Body of pancreas (tissue), 4 donors: ENCODE data around the gene FAT3. TPM values are rescaled to one million over a fixed set of nuclear protein-coding genes. Genes with fewer than 3 reads are reported as not detected.

Source experiments
- ATAC-seq: fragments of 150-250 bp; one replicate; pipeline ENCODE4 v1.9.1; 2016
- DNase-seq, 4 donors: peaks; one replicate each; pipeline ENCODE4 v3.0.0-alpha.2; 2019
- H3K27ac ChIP-seq, 4 donors: fragments of 200-600 bp; sonication (generic); 1 replicate in 3 of 4; 2 replicates in 1 of 4; pipeline versions ENCODE4 v1.5.1 to v1.6.1; 2016 to 2019; ENCODE audit warnings: mild to moderate bottlenecking in 1 of 4, mixed read lengths in 1 of 4, moderate library complexity in 1 of 4
- H3K27me3 ChIP-seq, 2 donors: fragments of 200-600 bp; sonication (generic); one replicate each; pipeline ENCODE4 v1.6.0; 2016; ENCODE audit warnings: mild to moderate bottlenecking in 1 of 2
- H3K36me3 ChIP-seq, 2 donors: fragments of 200-600 bp; sonication (generic); replicated peaks in 1 of 2; 2 replicates each; pipeline ENCODE4 v1.5.1; 2016; ENCODE audit warnings: low read depth in 2 of 2; ENCODE audit not compliant: insufficient read depth in 1 of 2
- H3K4me1 ChIP-seq: fragments of 200-600 bp; sonication (generic); one replicate; pipeline ENCODE4 v1.6.0; 2016
- H3K4me3 ChIP-seq, 2 donors: fragments of 200-600 bp; sonication (generic); 1 replicate in 1 of 2; 2 replicates in 1 of 2; pipeline ENCODE4 v1.5.1; 2016 to 2019
- H3K9me3 ChIP-seq, 3 donors: fragments of 200-600 bp; sonication (generic); 1 replicate in 2 of 3; 2 replicates in 1 of 3; pipeline ENCODE4 v1.5.1; 2016
- POLR2A ChIP-seq, 3 donors: fragments of 450-650 bp; IDR thresholded peaks; one replicate each; pipeline ENCODE4 v1.6.1; 2016; ENCODE audit warnings: antibody characterized with exemption in 3 of 3, mild to moderate bottlenecking in 2 of 3
- WGBS, 2 donors: methylation state at CpG; one replicate each; pipeline ENCODE4 v1.1.5; 2017; 5-methylcytosine and 5-hydroxymethylcytosine counted together
- intact Hi-C: fragments of 100-400 bp; cut with DNase I; formaldehyde crosslinking; loops from one replicate; pipeline ENCODE4 v1.15.1; 2023
- total RNA-seq, 2 donors: library from RNA; depleted of rRNA; stranded (reverse); fragments of >200 nt; gene quantifications; one replicate each; pipeline ENCODE4 v1.1.0, GENCODE V29; 2016
- TF ChIP-seq, protein P1 (sequence below), 7 experiments: fragments of 450-650 bp in 4 of 7; fragments of 200-600 bp in 3 of 7; sonication (generic) in 3 of 7; IDR thresholded peaks; one replicate each; pipeline ENCODE4 v1.5.1; 2016 to 2019; ENCODE audit warnings: antibody characterized with exemption in 7 of 7

FAT3 gene
- total RNA-seq, 2 donors from 2014 or later = 0.26 to 0.66 TPM

DNA sequence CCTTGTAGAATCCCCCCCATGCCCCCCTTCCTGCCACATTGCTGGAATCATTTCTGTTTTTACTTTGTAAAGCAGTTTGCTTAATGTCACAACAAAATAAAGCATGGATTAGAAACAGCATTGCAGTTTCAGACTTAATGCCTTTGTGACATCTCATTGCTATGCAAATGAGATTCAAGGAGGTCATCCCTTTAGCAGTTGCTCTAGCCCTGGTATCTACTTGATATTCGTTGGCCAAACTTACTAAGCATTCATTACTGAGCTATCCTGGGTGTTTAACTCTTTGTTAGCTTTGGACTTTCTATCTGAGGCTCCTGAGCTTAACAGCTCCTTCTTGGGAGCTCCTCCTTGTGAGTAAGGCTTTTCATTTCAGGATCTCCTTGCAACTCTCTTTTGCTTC lies 16.3 kb downstream of the FAT3 start:
- no peak overlapping the region for H3K4me3 ChIP-seq
- WGBS, 2 donors = 0 to 6% methylated on average over 1 of the region's 1 CpG
- H3K9me3 ChIP-seq = no peaks in the 10 kb centered on the region
- H3K36me3 ChIP-seq = no peaks in the 10 kb centered on the region
- intact Hi-C loops = no loop called here
- no peaks in the 10 kb centered on the region for H3K4me1 ChIP-seq
- DNase-seq (no peak), ATAC-seq (no peak)
- no peak overlapping the region for H3K27ac ChIP-seq
- no peaks in the 10 kb centered on the region for H3K27me3 ChIP-seq
- TF ChIP-seq, protein P1, sequence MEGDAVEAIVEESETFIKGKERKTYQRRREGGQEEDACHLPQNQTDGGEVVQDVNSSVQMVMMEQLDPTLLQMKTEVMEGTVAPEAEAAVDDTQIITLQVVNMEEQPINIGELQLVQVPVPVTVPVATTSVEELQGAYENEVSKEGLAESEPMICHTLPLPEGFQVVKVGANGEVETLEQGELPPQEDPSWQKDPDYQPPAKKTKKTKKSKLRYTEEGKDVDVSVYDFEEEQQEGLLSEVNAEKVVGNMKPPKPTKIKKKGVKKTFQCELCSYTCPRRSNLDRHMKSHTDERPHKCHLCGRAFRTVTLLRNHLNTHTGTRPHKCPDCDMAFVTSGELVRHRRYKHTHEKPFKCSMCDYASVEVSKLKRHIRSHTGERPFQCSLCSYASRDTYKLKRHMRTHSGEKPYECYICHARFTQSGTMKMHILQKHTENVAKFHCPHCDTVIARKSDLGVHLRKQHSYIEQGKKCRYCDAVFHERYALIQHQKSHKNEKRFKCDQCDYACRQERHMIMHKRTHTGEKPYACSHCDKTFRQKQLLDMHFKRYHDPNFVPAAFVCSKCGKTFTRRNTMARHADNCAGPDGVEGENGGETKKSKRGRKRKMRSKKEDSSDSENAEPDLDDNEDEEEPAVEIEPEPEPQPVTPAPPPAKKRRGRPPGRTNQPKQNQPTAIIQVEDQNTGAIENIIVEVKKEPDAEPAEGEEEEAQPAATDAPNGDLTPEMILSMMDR (IDR thresholded peaks at IDR 0.05) = no peak
- TF ChIP-seq POLR2A (IDR thresholded peaks at IDR 0.05) = no peak

DNA sequence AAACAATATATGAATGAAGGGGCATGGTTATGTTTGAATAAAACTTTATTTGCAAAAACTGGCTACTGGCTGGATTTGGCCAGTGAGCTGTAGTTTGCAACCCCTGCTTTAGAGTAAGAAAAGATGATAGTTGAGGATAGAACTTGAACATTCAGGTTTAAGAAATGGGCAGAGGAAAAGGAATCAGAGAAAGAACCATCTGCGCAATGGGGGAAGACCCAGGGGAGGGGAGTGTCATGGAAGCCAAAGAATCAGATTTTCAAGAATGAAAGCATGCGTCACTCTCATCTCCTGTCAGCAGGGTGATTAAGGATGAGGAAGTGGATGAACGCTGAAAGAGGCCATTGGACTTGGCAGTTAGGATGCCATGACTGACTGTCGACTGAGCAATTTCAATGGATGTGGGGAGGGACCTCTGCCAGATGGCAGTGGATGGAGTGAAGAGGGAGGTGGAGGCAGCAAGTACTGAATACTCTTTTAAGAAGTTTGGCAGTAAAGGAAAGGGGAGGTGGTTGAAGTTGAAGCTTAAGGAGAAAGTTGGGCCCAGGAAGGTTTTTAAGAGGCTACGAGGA lies 21.2 kb downstream of the FAT3 start:
- DNase-seq (no peak), ATAC-seq (no peak)
- H3K27me3 ChIP-seq = no peaks in the 10 kb centered on the region
- TF ChIP-seq POLR2A (IDR thresholded peaks at IDR 0.05) = no peak
- TF ChIP-seq, protein P1 (IDR thresholded peaks at IDR 0.05) = no peak
- no peak overlapping the region for H3K4me3 ChIP-seq
- H3K9me3 ChIP-seq = no peaks in the 10 kb centered on the region
- H3K4me1 ChIP-seq = no peaks in the 10 kb centered on the region
- intact Hi-C loops = no loop called here
- no peaks in the 10 kb centered on the region for H3K36me3 ChIP-seq
- H3K27ac ChIP-seq = no peak overlapping the region
- 66 to 83% methylated on average over 5 of the region's 5 CpGs for WGBS, 2 donors

DNA sequence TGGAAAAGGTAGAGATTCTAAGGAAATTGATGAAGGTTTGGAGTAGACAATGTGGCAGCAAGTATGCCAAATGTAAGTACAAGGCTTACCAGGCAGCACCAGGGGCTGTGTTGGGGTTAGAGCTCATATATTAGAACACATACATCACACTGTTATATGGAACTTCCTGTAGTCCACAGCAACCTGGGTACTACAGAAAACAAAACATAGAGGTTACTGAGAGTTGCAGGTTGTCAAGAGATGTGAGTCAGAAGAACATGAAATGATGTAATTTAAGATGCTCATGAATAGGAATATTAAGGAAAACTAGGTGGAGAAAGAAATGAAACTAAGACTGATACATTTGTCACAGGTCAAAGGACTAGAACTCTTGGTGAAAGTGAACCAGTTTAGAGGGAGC lies 22.0 kb downstream of the FAT3 start:
- Histone ChIP-seq H3K4me3 (no peak overlapping the region), H3K9me3 (no peaks in the 10 kb centered on the region), H3K27me3 (no peaks in the 10 kb centered on the region), H3K27ac (no peak overlapping the region), H3K4me1 (no peaks in the 10 kb centered on the region), H3K36me3 (no peaks in the 10 kb centered on the region)
- intact Hi-C loops = no loop called here
- TF ChIP-seq, protein P1 (IDR thresholded peaks at IDR 0.05) = no peak
- TF ChIP-seq POLR2A (IDR thresholded peaks at IDR 0.05) = no peak
- no peak for ATAC-seq
- DNase-seq = no peak

DNA sequence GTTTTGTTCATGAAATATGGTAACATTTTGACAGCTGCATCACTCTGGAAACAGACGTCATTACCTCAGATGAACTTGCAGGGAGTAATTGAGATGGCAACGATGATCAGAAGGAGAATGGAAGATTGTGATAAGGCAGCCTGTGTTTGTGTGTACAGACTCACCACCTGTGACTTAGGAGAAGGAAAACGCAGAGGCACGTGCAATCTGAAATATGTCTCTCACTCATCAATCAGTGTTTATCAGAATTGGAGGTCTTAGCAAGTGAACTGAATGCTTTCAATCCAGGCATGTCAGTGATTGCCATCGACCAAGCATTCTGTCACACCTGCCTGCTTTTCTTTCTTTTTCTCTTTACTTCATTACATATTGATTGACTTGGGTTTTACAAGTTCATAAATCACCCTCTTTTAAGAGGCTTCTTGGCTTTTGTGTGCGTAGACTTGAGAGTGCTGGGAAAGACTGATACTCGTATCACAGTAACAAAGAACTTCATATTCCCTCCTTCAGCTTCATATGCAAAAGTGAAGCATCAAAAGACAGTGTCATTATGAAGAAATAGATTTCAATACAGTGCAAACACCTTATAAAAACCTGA lies 24.6 kb downstream of the FAT3 start:
- H3K27ac ChIP-seq = no peak overlapping the region
- DNase-seq (no peak), ATAC-seq (no peak)
- 30% methylated on average over 7 of the region's 7 CpGs for WGBS, 2 donors
- H3K36me3 ChIP-seq = no peaks in the 10 kb centered on the region
- no peaks in the 10 kb centered on the region for H3K27me3 ChIP-seq
- H3K4me1 ChIP-seq = no peaks in the 10 kb centered on the region
- no peak overlapping the region for H3K4me3 ChIP-seq
- intact Hi-C loops = no loop called here
- H3K9me3 ChIP-seq = no peaks in the 10 kb centered on the region
- no peak for TF ChIP-seq POLR2A (IDR thresholded peaks at IDR 0.05)
- TF ChIP-seq, protein P1 (IDR thresholded peaks at IDR 0.05) = no peak

DNA sequence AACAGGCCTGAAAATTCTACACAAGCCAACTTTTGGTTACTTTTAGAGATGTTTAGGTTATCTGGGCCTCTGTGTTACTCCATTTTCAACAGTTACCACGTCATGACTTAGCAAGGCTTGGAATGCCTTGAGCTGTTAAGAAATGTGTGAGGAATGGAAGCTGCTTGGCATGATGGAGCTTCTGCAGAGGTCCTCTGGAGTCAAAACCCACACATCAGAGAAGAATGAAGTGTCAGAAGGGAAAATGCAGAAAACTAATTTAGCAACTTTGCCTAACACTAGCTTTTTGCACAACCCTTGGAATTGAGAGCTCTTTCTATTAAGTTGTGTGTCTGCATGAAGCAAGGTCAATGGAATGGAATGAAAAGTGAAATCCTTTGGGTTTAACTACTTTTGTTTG lies 27.4 kb downstream of the FAT3 start:
- DNase-seq = no peak
- no peaks in the 10 kb centered on the region for H3K36me3 ChIP-seq
- H3K4me1 ChIP-seq = no peaks in the 10 kb centered on the region
- H3K27ac ChIP-seq = no peak overlapping the region
- H3K27me3 ChIP-seq = no peaks in the 10 kb centered on the region
- TF ChIP-seq POLR2A (IDR thresholded peaks at IDR 0.05) = no peak
- TF ChIP-seq, protein P1 (IDR thresholded peaks at IDR 0.05) = no peak
- H3K4me3 ChIP-seq = no peak overlapping the region
- no peaks in the 10 kb centered on the region for H3K9me3 ChIP-seq
- no peak for ATAC-seq
- intact Hi-C loops = no loop called here
- WGBS, 2 donors = 70 to 72% methylated on average over 1 of the region's 1 CpG
